HepG2 (cell line): ENCODE data around the gene SLC22A7. TPM values are rescaled to one million over a fixed set of nuclear protein-coding genes. Genes with fewer than 3 reads are reported as not detected.

ENCODE experiments used
- CHD2 ChIP-seq: IDR thresholded peaks from 2 replicates; pipeline ENCODE4 v1.6.1; 2011; ENCODE audit warnings: low read depth, low read length, improper control_type of control experiment
- HDAC1 ChIP-seq: sonication (generic); formaldehyde crosslinking; IDR thresholded peaks from 2 replicates; pipeline ENCODE4 v1.5.1; 2020; ENCODE audit warnings: mild to moderate bottlenecking, missing genetic modification reagents
- HMG20A ChIP-seq: IDR thresholded peaks from 2 replicates; pipeline ENCODE4 v1.6.1; 2016; ENCODE audit warnings: borderline replicate concordance
- HOXA3 ChIP-seq: sonication (generic); formaldehyde crosslinking; IDR thresholded peaks from 2 replicates; pipeline ENCODE4 v1.5.0; 2020; ENCODE audit warnings: missing genetic modification reagents
- IRF2 ChIP-seq: IDR thresholded peaks from 2 replicates; pipeline ENCODE4 v1.6.1; 2018; ENCODE audit warnings: missing genetic modification reagents, missing compliant biosample characterization
- JUNB ChIP-seq: sonication (generic); formaldehyde crosslinking; IDR thresholded peaks from 2 replicates; pipeline ENCODE4 v1.8.0; 2022; ENCODE audit warnings: missing genetic modification reagents, mild to moderate bottlenecking, borderline replicate concordance
- KDM4B ChIP-seq: sonication (generic); formaldehyde crosslinking; IDR thresholded peaks from 2 replicates; pipeline ENCODE4 v1.4.0; 2020; ENCODE audit warnings: missing genetic modification reagents
- KMT2B ChIP-seq: IDR thresholded peaks from 2 replicates; pipeline ENCODE4 v1.6.1; 2016; ENCODE audit warnings: missing genetic modification reagents, missing compliant biosample characterization
- MAZ ChIP-seq, 2 experiments: sonication (generic) in 1 of 2; formaldehyde crosslinking in 1 of 2; IDR thresholded peaks; 2 replicates each; pipeline versions ENCODE4 v1.5.0 to v1.6.1; 2012 to 2020; ENCODE audit warnings: low read depth in 2 of 2, mild to moderate bottlenecking in 2 of 2, borderline replicate concordance in 1 of 2, improper control_type of control experiment in 1 of 2, low read length in 1 of 2, missing genetic modification reagents in 1 of 2, moderate library complexity in 1 of 2
- MED8 ChIP-seq: sonication (generic); formaldehyde crosslinking; IDR thresholded peaks from 2 replicates; pipeline ENCODE4 v1.8.1; 2023; ENCODE audit warnings: mild to moderate bottlenecking, missing genetic modification reagents; ENCODE audit not compliant: insufficient replicate concordance
- MTA1 ChIP-seq: sonication (generic); formaldehyde crosslinking; IDR thresholded peaks from 2 replicates; pipeline ENCODE4 v1.4.0; 2020; ENCODE audit warnings: missing genetic modification reagents, mild to moderate bottlenecking, borderline replicate concordance
- PREB ChIP-seq: sonication (generic); formaldehyde crosslinking; IDR thresholded peaks from 2 replicates; pipeline ENCODE4 v1.4.0; 2020; ENCODE audit warnings: missing genetic modification reagents
- SPEN ChIP-seq: sonication (generic); formaldehyde crosslinking; IDR thresholded peaks from 2 replicates; pipeline ENCODE4 v1.5.1; 2020; ENCODE audit warnings: low read depth, mild to moderate bottlenecking, missing genetic modification reagents
- SRSF4 ChIP-seq: fragments of 200-400 bp; formaldehyde crosslinking; IDR thresholded peaks from one replicate; pipeline ENCODE4 v1.6.1; 2018; ENCODE audit warnings: mild to moderate bottlenecking, low read depth, low read length, moderate library complexity; ENCODE audit not compliant: poor library complexity, severe bottlenecking
- TARDBP ChIP-seq: sonication (generic); formaldehyde crosslinking; IDR thresholded peaks from 2 replicates; pipeline ENCODE4 v1.8.0; 2022; ENCODE audit warnings: mild to moderate bottlenecking, missing genetic modification reagents
- TBX2 ChIP-seq: sonication (generic); formaldehyde crosslinking; IDR thresholded peaks from 2 replicates; pipeline ENCODE4 v1.5.0; 2020; ENCODE audit warnings: missing genetic modification reagents, mild to moderate bottlenecking, borderline replicate concordance
- TBX3 ChIP-seq: fragments of 450-650 bp; IDR thresholded peaks from 2 replicates; pipeline ENCODE4 v1.6.1; 2017; ENCODE audit warnings: antibody characterized with exemption, mild to moderate bottlenecking, inconsistent platforms, borderline replicate concordance
- YY1 ChIP-seq: IDR thresholded peaks from 2 replicates; pipeline ENCODE4 v1.6.1; 2011; ENCODE audit warnings: low read length, low read depth, moderate library complexity, mild to moderate bottlenecking; ENCODE audit not compliant: insufficient read depth, insufficient replicate concordance
- ZBTB4 ChIP-seq: sonication (generic); formaldehyde crosslinking; IDR thresholded peaks from 2 replicates; pipeline ENCODE4 v1.4.0; 2020; ENCODE audit warnings: missing genetic modification reagents, mild to moderate bottlenecking, borderline replicate concordance
- ZNF264 ChIP-seq: sonication (generic); formaldehyde crosslinking; IDR thresholded peaks from 2 replicates; pipeline ENCODE4 v1.4.0; 2020; ENCODE audit warnings: missing genetic modification reagents
- ZNF34 ChIP-seq: sonication (generic); formaldehyde crosslinking; IDR thresholded peaks from 2 replicates; pipeline ENCODE4 v1.4.0; 2020; ENCODE audit warnings: mild to moderate bottlenecking, missing genetic modification reagents, borderline replicate concordance
- ZNF652 ChIP-seq: IDR thresholded peaks from 2 replicates; pipeline ENCODE4 v1.6.1; 2016; ENCODE audit warnings: low read depth, borderline replicate concordance
- polyA plus RNA-seq, 8 experiments: library from polyadenylated mRNA; depleted of rRNA in 3 of 8; stranded (reverse) in 7 of 8; unstranded in 1 of 8; fragments of >200 nt; fragmentation: Illumina TruSeq in 4 of 8; extraction: Trizol in 4 of 8; gene quantifications; 2 replicates each; pipeline versions ENCODE4 v1.2.1 to v1.2.3, GENCODE V29; 2011 to 2016; ENCODE audit warnings: low read depth in 4 of 8, missing spikeins in 1 of 8, mixed read lengths in 1 of 8; ENCODE audit not compliant: insufficient read depth in 1 of 8
- total RNA-seq, 5 experiments: library from RNA; depleted of rRNA; stranded (reverse); fragments of >200 nt; fragmentation: Illumina TruSeq; extraction: Trizol; gene quantifications; 2 replicates each; pipeline ENCODE4 v1.2.3, GENCODE V29; 2016; ENCODE audit warnings: low read depth in 1 of 5
- TF ChIP-seq, protein P1 (sequence below): sonication (generic); formaldehyde crosslinking; IDR thresholded peaks from 2 replicates; pipeline ENCODE4 v1.8.0; 2022; ENCODE audit warnings: missing genetic modification reagents, mild to moderate bottlenecking, borderline replicate concordance

Gene SLC22A7
- total and polyA plus RNA-seq, 2 of the 13 experiments (the other 11 are each of a cell fraction or from before 2014, with no cell fraction given), result 5.3 to 22.6 TPM

GRCh38 chr6:43278524-43279078 lies 19.5 kb upstream of the SLC22A7 start (continued):
- TF ChIP-seq HDAC1 (CRISPR knock-in tag) (peak; percentile 41), SPEN (CRISPR knock-in tag) (peak; percentile 73; the same call in 1 of the 2 replicates), MAZ (IDR thresholded peaks at IDR 0.05; ENCODE audit: borderline replicate concordance, low read depth, low read length) (no peak), MAZ (CRISPR knock-in tag; IDR thresholded peaks at IDR 0.05; ENCODE audit: low read depth) (peak; percentile 10), PREB (no peak), CHD2 (peak; percentile 69), HOXA3 (CRISPR knock-in tag) (peak; percentile 75; the same call in 1 of the 2 replicates), HMG20A (CRISPR knock-in tag) (peak; percentile 44; the same call in 1 of the 2 replicates), TBX3 (peak; percentile 62; the same call in 1 of the 2 replicates), TBX2 (CRISPR knock-in tag) (peak; percentile 22; the same call in 1 of the 2 replicates), JUNB (CRISPR knock-in tag) (no peak), ZNF34 (CRISPR knock-in tag) (peak; percentile 78; the same call in 1 of the 2 replicates), IRF2 (CRISPR knock-in tag) (peak; percentile 63; the same call in 1 of the 2 replicates), TARDBP (CRISPR knock-in tag) (0 out of 2 replicates have a peak, but pooled peaks have one; percentile 14), YY1 (peak; percentile 10), SRSF4 (no peak), ZNF264 (CRISPR knock-in tag) (peak; percentile 48; the same call in 1 of the 2 replicates), KMT2B (peak; percentile 57; the same call in 1 of the 2 replicates), MTA1 (CRISPR knock-in tag) (peak; percentile 97), ZNF652 (CRISPR knock-in tag) (no peak), MED8 (CRISPR knock-in tag) (peak; percentile 36), KDM4B (CRISPR knock-in tag) (peak; percentile 76; the same call in 1 of the 2 replicates), ZBTB4 (CRISPR knock-in tag) (no peak; the same call in 1 of the 2 replicates)
- TF ChIP-seq, protein P1, sequence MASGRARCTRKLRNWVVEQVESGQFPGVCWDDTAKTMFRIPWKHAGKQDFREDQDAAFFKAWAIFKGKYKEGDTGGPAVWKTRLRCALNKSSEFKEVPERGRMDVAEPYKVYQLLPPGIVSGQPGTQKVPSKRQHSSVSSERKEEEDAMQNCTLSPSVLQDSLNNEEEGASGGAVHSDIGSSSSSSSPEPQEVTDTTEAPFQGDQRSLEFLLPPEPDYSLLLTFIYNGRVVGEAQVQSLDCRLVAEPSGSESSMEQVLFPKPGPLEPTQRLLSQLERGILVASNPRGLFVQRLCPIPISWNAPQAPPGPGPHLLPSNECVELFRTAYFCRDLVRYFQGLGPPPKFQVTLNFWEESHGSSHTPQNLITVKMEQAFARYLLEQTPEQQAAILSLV (CRISPR knock-in tag), result no peak
